WERI-Rb-1 (cell line): ENCODE measurements around the gene CTNNA3.
A peak's percentile ranks its signal among the peaks of the same experiment; 100 is the strongest.

ENCODE experiments used
- DNase-seq: peaks from one replicate; pipeline ENCODE4 v3.0.0-alpha.2; 2020
- H3K27ac ChIP-seq: fragments of 250-450 bp; sonication (Bioruptor Pico); 2 replicates; pipeline ENCODE4 v1.5.1; 2020; ENCODE audit warnings: mild to moderate bottlenecking, moderate library complexity
- H3K27me3 ChIP-seq: fragments of 250-450 bp; sonication (Bioruptor Pico); 2 replicates; pipeline ENCODE4 v1.5.1; 2021; ENCODE audit warnings: mild to moderate bottlenecking, low read depth, moderate library complexity; ENCODE audit not compliant: insufficient read depth, severe bottlenecking
- H3K36me3 ChIP-seq: fragments of 250-450 bp; sonication (Bioruptor Pico); 2 replicates; pipeline ENCODE4 v1.5.1; 2020; ENCODE audit warnings: mild to moderate bottlenecking, moderate library complexity
- H3K4me3 ChIP-seq: 2 replicates; pipeline ENCODE4 v1.5.1; 2011; ENCODE audit warnings: low read depth, mild to moderate bottlenecking, control low read depth, low read length
- H3K9me3 ChIP-seq: fragments of 250-450 bp; sonication (Bioruptor Pico); 2 replicates; pipeline ENCODE4 v1.5.1; 2021; ENCODE audit warnings: mild to moderate bottlenecking, moderate library complexity; ENCODE audit not compliant: severe bottlenecking
- TF ChIP-seq, protein P1 (sequence below): IDR thresholded peaks from 2 replicates; pipeline ENCODE4 v1.5.1; 2011; ENCODE audit warnings: low read depth, mild to moderate bottlenecking, control low read depth, inconsistent platforms, low read length

CTNNA3 gene

DNA sequence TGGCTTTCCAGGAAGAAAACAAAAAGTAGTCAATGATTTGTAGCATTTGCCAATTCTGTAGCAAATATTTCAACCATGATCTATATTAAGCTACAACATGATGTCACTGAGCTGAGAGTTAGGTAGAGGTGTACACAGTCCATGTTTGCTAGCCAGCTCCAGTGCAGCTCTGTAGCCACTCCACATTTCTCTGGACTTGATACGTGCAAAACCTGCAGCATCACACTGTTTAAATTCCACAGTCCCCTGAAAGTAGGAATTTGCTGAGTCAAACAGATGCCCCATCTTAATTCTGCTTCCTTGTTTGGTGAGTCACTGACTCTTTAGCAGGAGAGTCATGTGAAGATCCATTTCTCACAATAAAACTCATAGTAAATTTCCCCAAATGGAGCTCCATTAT is 859.9 kb downstream of the CTNNA3 start:
- TF ChIP-seq, protein P1, sequence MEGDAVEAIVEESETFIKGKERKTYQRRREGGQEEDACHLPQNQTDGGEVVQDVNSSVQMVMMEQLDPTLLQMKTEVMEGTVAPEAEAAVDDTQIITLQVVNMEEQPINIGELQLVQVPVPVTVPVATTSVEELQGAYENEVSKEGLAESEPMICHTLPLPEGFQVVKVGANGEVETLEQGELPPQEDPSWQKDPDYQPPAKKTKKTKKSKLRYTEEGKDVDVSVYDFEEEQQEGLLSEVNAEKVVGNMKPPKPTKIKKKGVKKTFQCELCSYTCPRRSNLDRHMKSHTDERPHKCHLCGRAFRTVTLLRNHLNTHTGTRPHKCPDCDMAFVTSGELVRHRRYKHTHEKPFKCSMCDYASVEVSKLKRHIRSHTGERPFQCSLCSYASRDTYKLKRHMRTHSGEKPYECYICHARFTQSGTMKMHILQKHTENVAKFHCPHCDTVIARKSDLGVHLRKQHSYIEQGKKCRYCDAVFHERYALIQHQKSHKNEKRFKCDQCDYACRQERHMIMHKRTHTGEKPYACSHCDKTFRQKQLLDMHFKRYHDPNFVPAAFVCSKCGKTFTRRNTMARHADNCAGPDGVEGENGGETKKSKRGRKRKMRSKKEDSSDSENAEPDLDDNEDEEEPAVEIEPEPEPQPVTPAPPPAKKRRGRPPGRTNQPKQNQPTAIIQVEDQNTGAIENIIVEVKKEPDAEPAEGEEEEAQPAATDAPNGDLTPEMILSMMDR = no peak
- no peaks in the 10 kb centered on the region for H3K27me3 ChIP-seq
- no peaks in the 10 kb centered on the region for H3K36me3 ChIP-seq
- no peaks in the 10 kb centered on the region for H3K9me3 ChIP-seq
- DNase-seq = no peak
- H3K27ac ChIP-seq = no peak overlapping the region
- no peak overlapping the region for H3K4me3 ChIP-seq

DNA sequence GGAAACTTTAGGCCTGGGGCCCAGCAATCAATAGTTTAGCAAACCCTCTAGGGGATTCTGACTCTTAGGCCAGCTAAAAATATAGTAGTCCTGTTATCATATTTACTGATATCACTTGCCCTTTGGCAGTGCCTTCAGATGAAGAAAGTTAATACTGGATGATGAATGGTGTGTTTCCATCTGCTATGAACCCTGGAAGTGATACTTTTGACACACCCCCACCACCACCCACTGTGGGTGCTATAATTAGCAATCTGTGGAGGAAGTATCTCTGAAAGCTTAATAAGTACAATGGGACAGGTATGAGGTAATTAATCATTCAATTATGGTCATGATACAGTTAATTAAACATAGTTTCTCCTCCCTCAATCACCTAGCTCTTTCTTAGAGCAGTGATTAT is 860.6 kb downstream of the CTNNA3 start:
- no peak for DNase-seq
- no peaks in the 10 kb centered on the region for H3K27me3 ChIP-seq
- no peaks in the 10 kb centered on the region for H3K36me3 ChIP-seq
- H3K27ac ChIP-seq = no peak overlapping the region
- TF ChIP-seq, protein P1 = no peak
- no peak overlapping the region for H3K4me3 ChIP-seq
- H3K9me3 ChIP-seq = no peaks in the 10 kb centered on the region

DNA sequence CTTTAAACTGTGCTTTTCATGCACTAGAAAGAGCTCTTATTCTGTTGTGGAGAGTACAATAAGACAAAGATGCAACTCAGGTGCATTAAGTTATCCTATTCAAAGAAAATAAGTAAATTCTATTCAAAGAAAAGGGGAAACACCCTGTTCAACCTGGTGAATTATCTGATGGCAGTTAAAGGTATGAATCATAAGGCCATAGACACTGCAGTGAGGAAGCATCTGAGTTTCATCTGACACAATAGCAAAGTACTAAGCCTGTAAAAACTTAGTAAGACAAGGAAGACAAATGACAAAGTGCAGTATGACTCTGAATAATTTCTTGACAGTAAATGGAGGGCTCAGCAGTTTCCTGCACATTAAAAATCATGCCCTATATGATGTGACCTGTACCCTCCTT is 861.2 kb downstream of the CTNNA3 start:
- DNase-seq = no peak
- H3K27me3 ChIP-seq = no peaks in the 10 kb centered on the region
- no peak overlapping the region for H3K27ac ChIP-seq
- no peaks in the 10 kb centered on the region for H3K9me3 ChIP-seq
- H3K36me3 ChIP-seq = no peaks in the 10 kb centered on the region
- TF ChIP-seq, protein P1 = no peak
- no peak overlapping the region for H3K4me3 ChIP-seq

DNA sequence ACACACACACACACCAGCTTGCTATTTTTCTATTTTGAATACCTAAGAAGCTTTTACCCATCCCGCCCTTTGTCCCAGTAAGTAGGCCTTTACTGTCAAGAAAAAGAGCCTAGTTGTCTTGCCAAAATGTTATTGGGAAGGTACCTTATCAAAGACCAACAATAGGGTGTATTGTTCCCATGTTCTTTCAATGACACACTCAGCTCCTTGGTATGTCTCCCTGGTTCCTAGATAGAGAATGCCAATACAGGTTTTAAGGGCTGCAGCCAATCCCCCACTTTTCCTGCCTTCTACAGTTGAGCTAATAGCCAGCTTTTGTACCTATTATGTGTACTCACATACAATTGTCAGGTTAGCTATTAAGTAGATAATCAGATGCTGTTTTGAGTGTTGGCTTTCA is 862.1 kb downstream of the CTNNA3 start:
- Histone ChIP-seq H3K27ac (no peak overlapping the region), H3K9me3 (no peaks in the 10 kb centered on the region), H3K36me3 (no peaks in the 10 kb centered on the region), H3K4me3 (no peak overlapping the region), H3K27me3 (no peaks in the 10 kb centered on the region)
- DNase-seq = no peak
- TF ChIP-seq, protein P1 = no peak

DNA sequence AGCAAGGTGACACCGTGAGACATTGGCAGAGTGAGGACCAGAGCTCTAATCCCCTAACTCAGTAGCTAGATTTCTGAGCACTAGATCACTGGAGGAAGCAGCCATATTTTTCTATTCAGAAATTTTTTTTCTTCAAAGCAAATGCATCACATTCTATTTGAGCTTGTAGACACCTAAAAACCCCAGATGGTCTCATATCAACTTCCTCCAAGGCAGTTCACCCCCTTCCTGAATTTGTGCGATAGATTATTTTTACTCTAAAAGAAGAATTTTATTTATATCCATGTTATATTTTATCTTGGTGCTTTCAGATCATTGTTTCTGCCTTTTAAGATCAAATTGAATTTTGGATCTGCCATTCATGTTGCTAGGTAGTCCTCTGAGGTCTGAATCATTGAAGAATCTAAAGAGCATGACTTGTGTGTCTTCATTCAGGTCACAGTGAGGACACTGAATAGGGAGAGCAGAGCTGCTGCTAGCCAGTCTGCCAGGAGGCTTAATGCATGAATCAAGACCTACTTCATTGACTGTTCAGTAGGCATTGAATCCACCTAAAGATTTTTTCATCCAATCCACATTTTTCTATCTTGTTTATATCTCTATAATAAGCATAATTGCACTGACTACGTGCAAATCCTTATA is 863.1 kb downstream of the CTNNA3 start:
- Histone ChIP-seq H3K27me3 (no peaks in the 10 kb centered on the region), H3K27ac (no peak overlapping the region), H3K4me3 (no peak overlapping the region), H3K9me3 (no peaks in the 10 kb centered on the region), H3K36me3 (no peaks in the 10 kb centered on the region)
- DNase-seq = peak; percentile 14
- TF ChIP-seq, protein P1 = no peak

DNA sequence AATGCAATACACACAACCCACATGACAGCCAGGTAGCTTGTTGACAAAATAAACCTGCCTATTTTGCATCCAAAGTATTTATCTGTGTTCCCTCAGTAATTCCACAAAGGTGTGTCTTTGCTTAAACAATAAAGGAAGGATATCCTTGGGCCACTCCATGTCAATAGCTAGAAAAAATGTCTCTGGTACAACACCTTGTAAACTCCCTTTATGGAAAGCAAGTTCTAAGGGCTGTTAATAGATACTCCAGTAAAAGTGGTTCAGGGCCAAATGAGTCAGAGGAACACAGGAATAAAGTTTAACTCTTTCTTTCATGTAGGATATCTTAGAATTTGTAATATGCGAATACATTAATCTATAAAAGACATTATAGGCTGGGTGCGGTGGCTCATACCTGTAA is 867.0 kb downstream of the CTNNA3 start:
- Histone ChIP-seq H3K36me3 (no peaks in the 10 kb centered on the region), H3K27me3 (no peaks in the 10 kb centered on the region), H3K9me3 (no peaks in the 10 kb centered on the region), H3K27ac (no peak overlapping the region), H3K4me3 (no peak overlapping the region)
- TF ChIP-seq, protein P1 = no peak
- DNase-seq = no peak
